Ectodermal cell (in vitro differentiated cells): ENCODE measurements around the gene FXYD3.

Experiments
- H3K27ac ChIP-seq: 2 replicates; pipeline ENCODE4 v1.7.0; 2013; ENCODE audit warnings: mild to moderate bottlenecking, low read depth, low read length; ENCODE audit not compliant: insufficient read depth, poor library complexity, severe bottlenecking
- H3K27me3 ChIP-seq: 2 replicates; pipeline ENCODE4 v1.7.0; 2013; ENCODE audit warnings: mild to moderate bottlenecking, low read length; ENCODE audit not compliant: insufficient read depth, control insufficient read depth, poor library complexity, severe bottlenecking
- H3K36me3 ChIP-seq: one replicate; pipeline ENCODE4 v1.7.0; 2013; ENCODE audit warnings: low read length; ENCODE audit not compliant: control insufficient read depth, insufficient read depth
- H3K4me1 ChIP-seq: one replicate; pipeline ENCODE4 v1.7.0; 2013; ENCODE audit warnings: low read length; ENCODE audit not compliant: control insufficient read depth, insufficient read depth
- H3K4me3 ChIP-seq: 2 replicates; pipeline ENCODE4 v1.7.0; 2013; ENCODE audit warnings: low read depth, low read length, control low read depth; ENCODE audit not compliant: insufficient read depth
- H3K9me3 ChIP-seq: 2 replicates; pipeline ENCODE4 v1.7.0; 2013; ENCODE audit warnings: mild to moderate bottlenecking, low read length, moderate library complexity; ENCODE audit not compliant: control insufficient read depth
- WGBS, 2 experiments: methylation state at CpG; one replicate each; pipeline ENCODE4 v1.1.7; 2013; ENCODE audit warnings: missing lambda C conversion rate in 2 of 2; 5-methylcytosine and 5-hydroxymethylcytosine counted together

FXYD3 gene

DNA sequence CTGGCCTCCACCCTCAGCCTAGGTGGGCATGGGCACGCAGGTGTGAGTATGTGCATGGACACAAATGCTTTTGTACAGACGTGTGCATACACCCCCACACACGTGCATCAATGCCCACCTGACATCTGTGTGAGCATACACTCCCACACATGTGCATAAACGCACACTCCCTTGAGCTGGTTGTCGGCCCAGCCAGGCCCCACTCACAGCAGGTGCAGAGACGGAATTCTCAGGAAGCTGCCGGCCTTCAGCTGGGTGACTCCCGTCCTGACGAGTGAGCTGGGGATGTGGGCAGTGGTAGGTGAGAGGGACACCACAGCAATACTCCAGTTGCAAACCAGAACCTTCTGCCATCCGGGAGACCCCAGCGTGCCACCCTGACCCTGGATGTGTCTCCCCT is 18.2 kb downstream of the FXYD3 start:
- H3K27me3 ChIP-seq, result no peaks in the 10 kb centered on the region
- no peaks in the 10 kb centered on the region for H3K9me3 ChIP-seq
- peaks cover 31% of the 10 kb centered on the region for H3K4me1 ChIP-seq
- no peaks in the 10 kb centered on the region for H3K36me3 ChIP-seq
- no peak overlapping the region for H3K27ac ChIP-seq
- H3K4me3 ChIP-seq, result no peak overlapping the region
- 88 to 91% methylated on average over 11 of the region's 11 CpGs for WGBS, 2 experiments

- peaks cover 40% of the 10 kb centered on the region for H3K4me1 ChIP-seq
- H3K4me3 ChIP-seq, result peak within 1 kb of the TSS; percentile 17
- H3K27ac ChIP-seq, result no peak within 1 kb of the TSS
- H3K36me3 ChIP-seq, result no peaks in the 10 kb centered on the region
- no peaks in the 10 kb centered on the region for H3K9me3 ChIP-seq
- WGBS, 2 experiments, result 55 to 57% methylated on average over 10 to 14 of the region's 15 CpGs
- H3K27me3 ChIP-seq, result no peaks in the 10 kb centered on the region
Observed at GRCh38 chr19:35134601-35135242, 19.1 kb downstream of the FXYD3 start, which contains the start of gene LGI4. Gene LGI4 (minus strand): TSS chr19:35135059. CDS start chr19:35134680, 379 bp downstream.

GRCh38 chr19:35135389-35135909 is 19.8 kb downstream of the FXYD3 start:
- H3K36me3 ChIP-seq, result no peaks in the 10 kb centered on the region

GRCh38 chr19:35136231-35136630 is 20.6 kb downstream of the FXYD3 start:
- H3K36me3 ChIP-seq, result no peaks in the 10 kb centered on the region
- H3K9me3 ChIP-seq, result no peaks in the 10 kb centered on the region
- H3K4me3 ChIP-seq, result no peak overlapping the region
- H3K4me1 ChIP-seq, result peaks cover 53% of the 10 kb centered on the region
- H3K27ac ChIP-seq, result no peak overlapping the region
- 88 to 90% methylated on average over 11 of the region's 11 CpGs for WGBS, 2 experiments
- no peaks in the 10 kb centered on the region for H3K27me3 ChIP-seq

More at GRCh38 chr19:35135389-35135909, 19.8 kb downstream of the FXYD3 start:
- no peaks in the 10 kb centered on the region for H3K27me3 ChIP-seq
- WGBS, 2 experiments, result 0% methylated on average over 6 to 7 of the region's 7 CpGs
- H3K4me3 ChIP-seq, result peak overlapping the region; percentile 17
- H3K27ac ChIP-seq, result no peak overlapping the region
- no peaks in the 10 kb centered on the region for H3K9me3 ChIP-seq
- peaks cover 47% of the 10 kb centered on the region for H3K4me1 ChIP-seq

DNA sequence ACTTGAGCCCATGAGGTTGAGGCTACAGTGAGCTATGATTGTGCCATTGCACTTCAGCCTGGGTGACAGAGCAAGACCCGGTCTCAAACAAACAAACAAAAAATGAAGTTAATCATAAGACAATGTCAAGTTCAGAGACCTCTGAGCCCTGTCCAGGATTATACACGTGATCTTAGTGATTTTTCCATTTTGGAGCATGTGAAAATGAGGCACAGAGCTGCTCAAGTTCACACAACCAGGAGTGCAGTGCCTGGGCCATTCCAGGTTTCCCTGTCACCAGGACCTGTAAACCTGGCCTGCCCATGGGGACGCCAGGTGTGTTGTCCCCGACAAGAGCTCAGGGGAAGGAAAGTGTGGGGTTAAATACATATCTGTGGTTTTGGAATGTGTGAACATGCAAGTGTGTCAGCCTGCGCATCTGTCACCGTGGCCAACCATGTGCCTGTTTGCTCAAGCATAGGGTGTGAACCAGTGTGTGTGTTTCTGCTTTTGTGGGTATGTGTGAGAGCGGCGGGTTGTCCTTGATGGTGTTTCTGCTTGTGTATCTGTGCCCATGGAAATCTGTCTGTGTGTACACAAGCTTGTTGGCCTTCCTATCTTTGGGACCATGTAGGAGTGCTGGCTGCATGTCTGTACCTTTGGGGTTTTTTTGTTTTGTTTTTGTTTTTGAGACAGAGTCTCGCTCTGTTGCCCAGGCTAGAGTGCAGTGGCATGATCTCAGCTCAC is 21.5 kb downstream of the FXYD3 start:
- no peak overlapping the region for H3K27ac ChIP-seq
- no peaks in the 10 kb centered on the region for H3K9me3 ChIP-seq
- H3K36me3 ChIP-seq, result no peaks in the 10 kb centered on the region
- peaks cover 9% of the 10 kb centered on the region for H3K27me3 ChIP-seq
- 92 to 94% methylated on average over 9 of the region's 9 CpGs for WGBS, 2 experiments
- no peak overlapping the region for H3K4me3 ChIP-seq
- peaks cover 56% of the 10 kb centered on the region for H3K4me1 ChIP-seq

DNA sequence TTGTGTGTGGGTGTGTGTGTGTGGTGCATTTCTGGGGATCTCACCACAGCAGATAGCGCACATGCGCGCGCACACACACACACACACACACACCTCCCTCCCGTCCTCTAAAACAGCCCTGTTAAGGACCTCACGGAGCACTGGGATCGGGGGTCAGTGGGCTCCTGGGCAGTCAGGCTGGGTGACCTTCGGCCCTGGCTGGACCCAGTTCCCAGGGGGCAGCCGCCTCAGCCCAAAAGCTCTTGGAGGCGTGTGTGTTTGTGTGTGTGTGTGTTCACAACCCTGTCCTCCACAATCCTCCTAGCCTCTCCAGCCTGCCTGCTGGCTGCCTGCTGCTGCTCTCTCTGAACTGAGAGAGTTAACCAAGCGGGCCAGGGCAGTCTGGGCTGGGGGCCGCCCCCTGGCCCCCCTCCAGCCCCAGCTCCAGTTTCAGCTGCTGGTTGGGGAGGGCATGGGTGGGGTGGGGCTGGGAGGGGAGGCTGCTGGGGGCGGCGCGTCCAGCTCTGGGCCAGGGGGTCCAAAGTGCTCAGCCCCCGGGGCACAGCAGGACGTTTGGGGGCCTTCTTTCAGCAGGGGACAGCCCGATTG is 22.8 kb downstream of the FXYD3 start, which contains the start of gene FXYD1:
FXYD1 (plus strand) TSS at position 520 of the 588 bp plus-strand sequence. CDS start 1,256 bp downstream, outside the sequence.
- Histone ChIP-seq H3K9me3 (no peaks in the 10 kb centered on the region), H3K4me3 (no peak within 1 kb of the TSS), H3K27ac (peak within 1 kb of the TSS; percentile 81), H3K4me1 (peaks cover 59% of the 10 kb centered on the region), H3K27me3 (peaks cover 19% of the 10 kb centered on the region), H3K36me3 (no peaks in the 10 kb centered on the region)
- 71 to 72% methylated on average over 18 of the region's 18 CpGs for WGBS, 2 experiments

- peaks cover 58% of the 10 kb centered on the region for H3K4me1 ChIP-seq
- no peaks in the 10 kb centered on the region for H3K9me3 ChIP-seq
- no peak overlapping the region for H3K27ac ChIP-seq
- H3K27me3 ChIP-seq, result peaks cover 34% of the 10 kb centered on the region
- no peaks in the 10 kb centered on the region for H3K36me3 ChIP-seq
- no peak overlapping the region for H3K4me3 ChIP-seq
- WGBS, 2 experiments, result 83 to 85% methylated on average over 12 of the region's 12 CpGs
Observed at GRCh38 chr19:35140207-35140961, 24.8 kb downstream of the FXYD3 start.

DNA sequence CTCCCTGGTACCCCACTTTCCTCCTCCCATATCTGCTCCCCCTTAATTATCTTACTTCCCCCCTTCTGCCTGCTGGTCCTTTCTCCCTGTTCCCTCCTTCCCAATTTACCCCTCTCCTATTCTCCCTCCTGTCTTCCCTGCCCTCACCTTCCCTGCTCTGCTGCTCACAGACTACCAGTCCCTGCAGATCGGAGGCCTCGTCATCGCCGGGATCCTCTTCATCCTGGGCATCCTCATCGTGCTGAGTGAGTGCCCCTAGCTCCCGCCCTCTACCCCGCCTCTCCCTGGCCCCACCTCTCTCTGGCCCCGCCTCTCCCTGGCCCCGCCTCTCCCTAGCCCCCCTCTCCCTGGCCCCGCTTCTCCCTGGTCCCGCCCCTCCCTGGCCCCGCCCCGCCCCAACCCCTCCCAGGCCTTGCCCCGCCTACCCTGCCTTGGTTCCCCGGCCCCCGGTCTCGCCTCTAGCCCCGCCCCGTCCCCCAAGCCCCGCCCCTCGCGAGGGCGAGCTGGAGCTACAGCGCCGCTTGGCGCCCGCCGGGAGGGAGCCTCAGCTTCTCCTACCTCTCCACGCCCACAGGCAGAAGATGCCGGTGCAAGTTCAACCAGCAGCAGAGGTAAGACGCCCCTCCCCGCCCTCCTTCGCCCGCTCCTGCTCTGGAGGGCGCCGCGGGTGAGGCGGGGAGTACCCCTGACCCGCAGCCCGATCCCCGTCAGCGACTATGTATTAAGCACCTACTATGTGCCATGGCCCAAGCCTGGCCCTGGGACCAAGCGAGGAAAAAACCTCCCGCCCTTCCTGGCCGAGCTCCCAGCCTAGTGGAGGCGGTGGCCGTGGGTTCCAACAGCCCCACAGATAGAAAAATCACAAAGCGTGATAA is 25.6 kb downstream of the FXYD3 start:
- H3K9me3 ChIP-seq, result no peaks in the 10 kb centered on the region
- no peaks in the 10 kb centered on the region for H3K36me3 ChIP-seq
- H3K27ac ChIP-seq, result no peak overlapping the region
- H3K27me3 ChIP-seq, result peaks cover 34% of the 10 kb centered on the region
- peaks cover 53% of the 10 kb centered on the region for H3K4me1 ChIP-seq
- WGBS, 2 experiments, result 4% methylated on average over 44 to 46 of the region's 48 CpGs
- H3K4me3 ChIP-seq, result no peak overlapping the region
